HFF-Myc (cell line): ENCODE data around the gene CD7.

Source experiments
- DNase-seq: peaks from one replicate; pipeline ENCODE4 v3.0.0-alpha.2; 2011; ENCODE audit warnings: low read depth; ENCODE audit errors: extremely low read depth
- H3K4me3 ChIP-seq: replicated peaks from 2 replicates; pipeline ENCODE4 v1.5.1; 2011; ENCODE audit warnings: low read depth, mild to moderate bottlenecking, control low read depth, low read length
- TF ChIP-seq, protein P1 (sequence below): IDR thresholded peaks from 2 replicates; pipeline ENCODE4 v1.5.1; 2012; ENCODE audit warnings: mild to moderate bottlenecking, low read depth, low read length, control low read depth; ENCODE audit errors: missing control alignments

The CD7 gene

DNA sequence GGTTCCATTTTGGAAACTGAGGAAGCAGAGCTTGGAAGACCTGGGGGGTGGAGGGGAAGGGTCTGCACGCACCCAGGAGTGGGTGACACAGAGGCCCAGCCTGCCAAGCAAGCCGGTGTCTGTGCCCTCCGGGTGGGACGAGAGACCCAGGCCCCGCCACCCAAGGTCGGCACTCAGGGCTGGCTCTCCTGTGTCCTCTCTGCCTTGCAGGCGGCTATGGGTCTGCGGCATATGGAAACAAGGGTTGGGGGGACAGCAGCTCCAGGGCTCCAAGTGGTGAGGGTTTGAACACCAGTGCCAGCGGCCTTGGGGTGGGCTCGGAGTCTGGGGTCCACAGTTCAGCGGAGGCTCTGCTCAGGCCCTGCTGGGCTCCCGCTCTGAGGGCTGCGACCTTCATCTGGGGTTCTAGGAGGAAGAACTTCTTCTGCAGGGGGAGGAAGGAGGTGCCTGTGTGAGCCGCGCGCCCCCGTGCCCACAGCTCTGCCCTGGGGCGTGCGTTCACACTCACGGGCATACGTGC lies 4.6 kb upstream of the CD7 start:
- no peak overlapping the region for H3K4me3 ChIP-seq
- TF ChIP-seq, protein P1, sequence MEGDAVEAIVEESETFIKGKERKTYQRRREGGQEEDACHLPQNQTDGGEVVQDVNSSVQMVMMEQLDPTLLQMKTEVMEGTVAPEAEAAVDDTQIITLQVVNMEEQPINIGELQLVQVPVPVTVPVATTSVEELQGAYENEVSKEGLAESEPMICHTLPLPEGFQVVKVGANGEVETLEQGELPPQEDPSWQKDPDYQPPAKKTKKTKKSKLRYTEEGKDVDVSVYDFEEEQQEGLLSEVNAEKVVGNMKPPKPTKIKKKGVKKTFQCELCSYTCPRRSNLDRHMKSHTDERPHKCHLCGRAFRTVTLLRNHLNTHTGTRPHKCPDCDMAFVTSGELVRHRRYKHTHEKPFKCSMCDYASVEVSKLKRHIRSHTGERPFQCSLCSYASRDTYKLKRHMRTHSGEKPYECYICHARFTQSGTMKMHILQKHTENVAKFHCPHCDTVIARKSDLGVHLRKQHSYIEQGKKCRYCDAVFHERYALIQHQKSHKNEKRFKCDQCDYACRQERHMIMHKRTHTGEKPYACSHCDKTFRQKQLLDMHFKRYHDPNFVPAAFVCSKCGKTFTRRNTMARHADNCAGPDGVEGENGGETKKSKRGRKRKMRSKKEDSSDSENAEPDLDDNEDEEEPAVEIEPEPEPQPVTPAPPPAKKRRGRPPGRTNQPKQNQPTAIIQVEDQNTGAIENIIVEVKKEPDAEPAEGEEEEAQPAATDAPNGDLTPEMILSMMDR = no peak
- DNase-seq = no peak

DNA sequence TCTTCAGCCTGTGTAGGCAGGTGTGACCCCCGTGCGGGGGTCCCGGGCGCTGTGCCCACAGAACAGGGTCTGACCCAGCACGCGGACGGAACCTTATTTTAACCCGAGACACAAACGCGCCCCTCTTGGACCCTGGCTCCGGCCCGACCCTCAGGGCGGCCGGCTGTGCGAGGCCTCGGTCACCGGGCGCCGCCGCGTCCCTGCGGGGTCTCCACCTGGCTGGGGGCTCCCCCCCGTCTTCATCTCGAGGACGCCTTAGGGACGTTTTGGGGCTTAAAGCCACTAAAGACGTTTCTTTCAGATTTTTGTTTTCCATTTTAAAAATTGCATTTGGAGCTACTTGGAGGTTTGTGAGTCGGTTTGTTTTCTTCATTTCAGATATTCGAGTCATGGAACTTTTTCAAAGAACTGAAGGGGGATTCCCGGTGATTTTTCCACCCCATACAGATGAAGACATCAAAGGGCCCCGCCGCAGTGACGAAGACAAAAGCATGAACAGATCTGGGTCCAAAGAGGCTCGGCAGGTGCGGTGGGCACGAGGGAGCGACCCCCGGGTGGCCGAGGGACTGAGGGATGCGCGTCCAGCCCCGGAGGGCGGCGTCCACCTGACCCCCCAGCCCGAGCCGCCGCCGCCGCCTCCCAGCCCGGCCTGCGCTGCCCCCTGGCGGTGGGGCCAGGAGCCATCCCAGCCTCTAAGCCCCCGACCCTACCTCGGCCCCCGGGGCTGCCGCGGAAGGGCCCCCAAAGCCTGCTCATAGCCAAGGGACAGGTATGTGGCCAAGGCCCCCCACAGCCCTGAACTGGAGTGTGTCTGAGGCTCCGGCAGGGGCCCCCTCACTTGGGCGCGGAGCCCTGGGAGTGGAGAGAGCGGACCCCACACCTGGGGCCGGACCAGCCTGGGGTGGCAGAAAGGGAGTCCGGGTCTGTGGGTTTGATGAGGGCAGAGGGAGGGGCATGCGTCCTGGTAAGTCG lies 3.8 kb upstream of the CD7 start:
- no peak overlapping the region for H3K4me3 ChIP-seq
- TF ChIP-seq, protein P1 = peak; percentile 68
- no peak for DNase-seq

DNA sequence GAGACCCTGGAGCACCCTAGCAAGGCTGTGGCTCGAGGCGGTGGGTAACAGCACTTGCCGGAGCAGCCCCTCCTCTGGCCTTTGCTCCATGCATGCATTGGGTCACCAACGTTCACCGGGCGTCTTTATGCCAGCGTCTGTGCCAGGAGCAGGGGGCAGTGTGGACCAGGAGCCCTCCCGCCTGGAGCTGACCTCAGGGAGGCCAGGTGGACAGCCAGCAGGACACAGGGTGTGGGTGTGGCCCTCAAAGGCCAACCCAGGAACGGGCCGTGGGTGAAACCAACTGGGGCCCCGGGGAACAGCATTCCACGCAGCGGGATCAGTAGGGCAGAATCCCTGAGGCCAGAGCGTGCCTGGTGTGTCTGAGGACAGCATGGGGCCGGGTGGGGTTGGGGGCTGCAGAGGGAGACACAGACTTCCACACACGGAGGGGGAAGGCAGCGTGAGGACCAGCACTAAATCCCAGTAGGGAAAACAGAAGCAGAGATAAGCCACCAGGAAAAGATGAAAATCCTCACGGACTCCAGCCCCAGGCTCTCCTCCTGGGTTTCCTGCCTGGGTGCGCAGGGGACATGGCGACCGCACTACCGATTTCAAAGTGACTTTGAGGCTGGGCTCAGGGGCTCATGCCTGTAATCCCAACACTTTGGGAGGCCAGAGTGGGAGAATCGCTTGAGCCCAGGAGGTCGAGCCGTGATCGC lies 2.9 kb upstream of the CD7 start:
- H3K4me3 ChIP-seq = no peak overlapping the region
- TF ChIP-seq, protein P1 = no peak
- no peak for DNase-seq

DNA sequence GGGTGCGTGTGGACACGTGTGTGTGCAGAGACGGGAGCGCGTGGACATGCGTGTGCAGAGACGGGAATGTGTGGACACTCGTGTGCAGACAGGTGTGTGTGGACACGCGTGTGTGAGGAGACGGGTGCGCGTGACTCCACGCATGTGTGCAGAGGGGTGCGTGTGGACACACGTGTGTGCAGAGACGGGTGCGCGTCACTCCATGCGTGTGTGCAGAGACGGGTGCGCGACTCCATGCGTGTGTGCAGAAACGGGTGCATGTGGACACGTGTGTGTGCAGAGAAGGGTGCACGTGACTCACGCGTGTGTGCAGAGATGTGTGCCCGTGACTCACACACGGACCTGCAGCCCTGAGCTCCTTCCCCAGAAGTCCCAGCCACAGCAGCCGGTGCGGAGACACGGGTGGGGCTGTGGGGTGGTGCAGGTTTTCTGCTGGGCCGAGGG lies 2.2 kb upstream of the CD7 start:
- TF ChIP-seq, protein P1 = no peak

DNA sequence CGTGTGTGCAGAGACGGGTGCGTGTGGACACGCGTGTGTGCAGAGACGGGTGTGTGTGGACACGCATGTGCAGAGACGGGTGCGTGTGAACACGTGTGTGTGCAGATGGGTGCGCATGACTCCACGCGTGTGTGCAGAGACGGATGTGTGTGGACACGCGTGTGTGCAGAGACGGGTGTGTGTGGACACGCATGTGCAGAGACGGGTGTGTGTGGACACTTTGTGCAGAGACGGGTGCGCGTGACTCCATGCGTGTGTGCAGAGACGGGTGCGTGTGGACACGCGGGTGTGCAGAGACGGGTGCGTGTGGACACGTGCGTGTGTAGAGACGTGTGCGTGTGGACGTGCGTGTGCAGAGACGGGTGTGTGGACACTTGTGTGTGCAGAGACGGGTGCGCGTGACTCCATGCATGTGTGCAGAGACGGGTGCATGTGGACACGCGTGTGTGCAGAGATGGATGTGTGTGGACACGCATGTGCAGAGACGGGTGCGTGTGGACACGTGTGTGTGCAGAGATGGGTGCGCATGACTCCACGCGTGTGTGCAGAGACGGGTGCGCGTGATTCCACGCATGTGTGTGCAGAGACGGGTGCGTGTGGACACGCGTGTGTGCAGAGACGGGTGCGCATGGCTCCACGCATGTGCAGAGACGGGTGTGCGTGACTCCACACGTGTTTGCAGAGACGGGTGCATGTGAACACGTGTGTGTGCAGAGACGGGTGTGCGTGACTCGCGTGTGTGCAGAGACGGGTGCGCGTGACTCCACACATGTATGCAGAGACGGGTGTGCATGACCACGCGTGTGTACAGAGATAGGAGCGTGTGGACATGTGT lies 1.6 kb upstream of the CD7 start:
- no peak overlapping the region for H3K4me3 ChIP-seq
- TF ChIP-seq, protein P1 = no peak
- no peak for DNase-seq

More for the DNA sequence above, 2.2 kb upstream of the CD7 start:
- no peak for DNase-seq
- H3K4me3 ChIP-seq = no peak overlapping the region

DNA sequence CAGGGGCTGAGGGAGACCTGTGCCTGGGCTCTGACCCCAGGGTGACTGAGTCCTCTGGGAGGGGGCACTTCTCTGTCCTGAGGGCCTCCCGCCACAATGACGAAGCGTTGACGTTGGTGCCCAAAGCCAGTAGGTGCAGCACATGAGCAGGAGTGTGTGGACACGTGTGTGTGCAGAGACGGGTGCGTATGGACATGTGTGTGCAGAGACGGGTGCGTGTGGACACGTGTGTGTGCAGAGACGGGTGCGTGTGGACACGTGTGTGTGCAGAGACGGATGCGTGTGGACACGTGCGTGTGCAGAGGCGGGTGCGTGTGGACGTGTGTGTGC lies 726 bp upstream of the CD7 start:
- TF ChIP-seq, protein P1 = no peak
- H3K4me3 ChIP-seq = no peak overlapping the region
- no peak for DNase-seq
